Measurements from ENCODE around the gene CDC73. TPM values are rescaled to one million over a fixed set of nuclear protein-coding genes. Genes with fewer than 3 reads are reported as not detected.
"Not testable (repeated sequence)": the region's sequence is repeated elsewhere in the genome, so short reads cannot be mapped to it uniquely, and the experiment has no call there.

Gene CDC73
- total RNA-seq, 2 experiments from 2014 or later: 47.9 to 49.3 TPM

GRCh38 chr1:193115629-193116227, 6.1 kb upstream of the CDC73 start:
- Mint-ChIP-seq H3K27me3 (no peaks in the 10 kb centered on the region), H3K36me3 (no peaks in the 10 kb centered on the region), H3K4me1 (ENCODE audit: low read depth) (peaks cover 10% of the 10 kb centered on the region), H3K27ac (no peak overlapping the region), H3K9me3 (no peaks in the 10 kb centered on the region), H3K4me3 (no peak overlapping the region)
- ChIA-PET CTCF (no interaction called here), POLR2A (no interaction called here)
- intact Hi-C loops (cut with micrococcal nuclease): no loop called here
- DNase-seq: no peak

GRCh38 chr1:193117167-193117566, 4.7 kb upstream of the CDC73 start:
- DNase-seq; H3K4me3 Mint-ChIP-seq; H3K9me3 Mint-ChIP-seq; H3K36me3 Mint-ChIP-seq; H3K27ac Mint-ChIP-seq; H3K27me3 Mint-ChIP-seq; intact Hi-C loops (cut with micrococcal nuclease); CTCF ChIA-PET: not testable (repeated sequence)
- H3K4me1 Mint-ChIP-seq (ENCODE audit: low read depth): peaks cover 13% of the 10 kb centered on the region
- POLR2A ChIA-PET: interaction anchor here (3.3 kb wide), 1 partner anchor 59 kb away, joined by 9 read pairs; the partner anchor contains the start of gene UCHL5

GRCh38 chr1:193118194-193118593, 3.6 kb upstream of the CDC73 start:
- no peak overlapping the region for H3K27ac Mint-ChIP-seq
- intact Hi-C loops (cut with micrococcal nuclease): no loop called here
- no peaks in the 10 kb centered on the region for H3K9me3 Mint-ChIP-seq
- H3K27me3 Mint-ChIP-seq: no peaks in the 10 kb centered on the region
- no peak for DNase-seq
- peaks cover 19% of the 10 kb centered on the region for H3K4me1 Mint-ChIP-seq (ENCODE audit: low read depth)
- CTCF ChIA-PET: interaction anchor here (1.4 kb wide), 1 partner anchor 19 kb away, joined by 3 read pairs; no protein-coding TSS in a partner anchor
- POLR2A ChIA-PET: interaction anchor here (3.3 kb wide), 1 partner anchor 60 kb away, joined by 9 read pairs; the partner anchor contains the start of gene UCHL5
- H3K36me3 Mint-ChIP-seq: no peaks in the 10 kb centered on the region
- no peak overlapping the region for H3K4me3 Mint-ChIP-seq

- POLR2A ChIA-PET: interaction anchor here (1.5 to 3.3 kb wide), 2 partner anchors 9 to 60 kb away, joined by 3 to 9 read pairs; partner anchors contain the start of gene UCHL5
- H3K4me1 Mint-ChIP-seq (ENCODE audit: low read depth): peaks cover 26% of the 10 kb centered on the region
- intact Hi-C loops (cut with micrococcal nuclease): no loop called here
- peaks cover 3% of the 10 kb centered on the region for H3K36me3 Mint-ChIP-seq
- no peaks in the 10 kb centered on the region for H3K27me3 Mint-ChIP-seq
- no peak overlapping the region for H3K4me3 Mint-ChIP-seq
- CTCF ChIA-PET: interaction anchor here (1.4 kb wide), 1 partner anchor 18 kb away, joined by 3 read pairs; no protein-coding TSS in a partner anchor
- no peak for DNase-seq
- H3K9me3 Mint-ChIP-seq: no peaks in the 10 kb centered on the region
- H3K27ac Mint-ChIP-seq: no peak overlapping the region
These were observed 2.8 kb upstream of the CDC73 start for GRCh38 chr1:193118803-193119730.

GRCh38 chr1:193120604-193121166, 1.1 kb upstream of the CDC73 start:
- CTCF ChIA-PET: interaction anchor here (1.1 to 3.1 kb wide), 2 partner anchors 13 to 63 kb away, joined by 3 to 25 read pairs; partner anchors contain the start of genes RO60 and UCHL5
- POLR2A ChIA-PET: interaction anchor here (1.5 kb wide), 1 partner anchor 10 kb away, joined by 3 read pairs; no protein-coding TSS in a partner anchor
- H3K9me3 Mint-ChIP-seq: no peaks in the 10 kb centered on the region
- intact Hi-C loops (cut with micrococcal nuclease): loop anchor here (5.0 kb wide), 6 partner anchors 138 to 643 kb away; partner anchors contain the start of gene RGS1
- H3K4me3 Mint-ChIP-seq: peak overlapping the region; percentile 85
- peaks cover 38% of the 10 kb centered on the region for H3K4me1 Mint-ChIP-seq (ENCODE audit: low read depth)
- H3K27me3 Mint-ChIP-seq: no peaks in the 10 kb centered on the region
- DNase-seq: no peak
- peak overlapping the region; percentile 65 for H3K27ac Mint-ChIP-seq
- peaks cover 5% of the 10 kb centered on the region for H3K36me3 Mint-ChIP-seq

- CTCF ChIA-PET: interaction anchor here (0.8 to 3.1 kb wide), 4 partner anchors 19 to 317 kb away, joined by 3 to 25 read pairs (median 6); partner anchors contain the start of genes GLRX2, RO60 and UCHL5
- Mint-ChIP-seq H3K36me3 (peaks cover 14% of the 10 kb centered on the region), H3K9me3 (no peaks in the 10 kb centered on the region), H3K27ac (peak overlapping the region; percentile 32), H3K4me1 (ENCODE audit: low read depth) (peaks cover 50% of the 10 kb centered on the region), H3K4me3 (peak overlapping the region; percentile 85), H3K27me3 (no peaks in the 10 kb centered on the region)
- POLR2A ChIA-PET: interaction anchor here (1.0 to 3.1 kb wide), 2 partner anchors 19 to 65 kb away, joined by 3 to 25 read pairs; partner anchors contain the start of genes RO60 and UCHL5
- intact Hi-C loops (cut with micrococcal nuclease): loop anchor here (2.0 to 5.0 kb wide), 7 partner anchors 141 to 1171 kb away; partner anchors contain the start of gene RGS1
- DNase-seq: no peak
These were observed 1.9 kb downstream of the CDC73 start for GRCh38 chr1:193123751-193124150.

- Mint-ChIP-seq H3K9me3 (no peaks in the 10 kb centered on the region), H3K27me3 (no peaks in the 10 kb centered on the region), H3K4me3 (no peak overlapping the region), H3K36me3 (peaks cover 18% of the 10 kb centered on the region), H3K4me1 (ENCODE audit: low read depth) (peaks cover 47% of the 10 kb centered on the region), H3K27ac (no peak overlapping the region)
- POLR2A ChIA-PET: no interaction called here
- CTCF ChIA-PET: no interaction called here
- no peak for DNase-seq
- intact Hi-C loops (cut with micrococcal nuclease): no loop called here
These were observed 3.5 kb downstream of the CDC73 start for GRCh38 chr1:193125369-193125768.

- H3K27me3 Mint-ChIP-seq: no peaks in the 10 kb centered on the region
- CTCF ChIA-PET: interaction anchor here (0.6 kb wide), 1 partner anchor 20 kb away, joined by 3 read pairs; no protein-coding TSS in a partner anchor
- H3K9me3 Mint-ChIP-seq: no peaks in the 10 kb centered on the region
- H3K4me1 Mint-ChIP-seq (ENCODE audit: low read depth): peaks cover 37% of the 10 kb centered on the region
- H3K4me3 Mint-ChIP-seq: no peak overlapping the region
- POLR2A ChIA-PET: no interaction called here
- intact Hi-C loops (cut with micrococcal nuclease): no loop called here
- DNase-seq: no peak
- peaks cover 34% of the 10 kb centered on the region for H3K36me3 Mint-ChIP-seq
- H3K27ac Mint-ChIP-seq: peak overlapping the region; percentile 2
These were observed 9.5 kb downstream of the CDC73 start for GRCh38 chr1:193131266-193131860.

- intact Hi-C loops (cut with micrococcal nuclease): no loop called here
- peaks cover 34% of the 10 kb centered on the region for H3K36me3 Mint-ChIP-seq
These were observed 18.4 kb downstream of the CDC73 start for GRCh38 chr1:193140254-193140653.

GRCh38 chr1:193141804-193142203, 20.0 kb downstream of the CDC73 start:
- DNase-seq: no peak
- H3K4me3 Mint-ChIP-seq: no peak overlapping the region
- CTCF ChIA-PET: interaction anchor here (0.7 to 1.3 kb wide), 4 partner anchors 12 to 1318 kb away, joined by 3 read pairs; partner anchors contain the start of gene B3GALT2
- peak overlapping the region; percentile 35 for H3K27ac Mint-ChIP-seq
- H3K27me3 Mint-ChIP-seq: no peaks in the 10 kb centered on the region
- H3K4me1 Mint-ChIP-seq (ENCODE audit: low read depth): peaks cover 23% of the 10 kb centered on the region
- no peaks in the 10 kb centered on the region for H3K9me3 Mint-ChIP-seq
- intact Hi-C loops (cut with micrococcal nuclease): no loop called here
- peaks cover 34% of the 10 kb centered on the region for H3K36me3 Mint-ChIP-seq
- POLR2A ChIA-PET: no interaction called here

More at GRCh38 chr1:193140254-193140653, 18.4 kb downstream of the CDC73 start:
- ChIA-PET CTCF (no interaction called here), POLR2A (no interaction called here)
- Mint-ChIP-seq H3K4me3 (no peak overlapping the region), H3K9me3 (no peaks in the 10 kb centered on the region), H3K4me1 (ENCODE audit: low read depth) (peaks cover 23% of the 10 kb centered on the region), H3K27ac (no peak overlapping the region), H3K27me3 (no peaks in the 10 kb centered on the region)
- DNase-seq: no peak

- H3K27ac Mint-ChIP-seq: no peak overlapping the region
These were observed 20.6 kb downstream of the CDC73 start for GRCh38 chr1:193142409-193142808.

More at GRCh38 chr1:193142409-193142808, 20.6 kb downstream of the CDC73 start:
- no peaks in the 10 kb centered on the region for H3K27me3 Mint-ChIP-seq
- no peak for DNase-seq
- no peak overlapping the region for H3K4me3 Mint-ChIP-seq
- no peaks in the 10 kb centered on the region for H3K9me3 Mint-ChIP-seq
- intact Hi-C loops (cut with micrococcal nuclease): no loop called here
- H3K36me3 Mint-ChIP-seq: peaks cover 34% of the 10 kb centered on the region
- peaks cover 23% of the 10 kb centered on the region for H3K4me1 Mint-ChIP-seq (ENCODE audit: low read depth)
- ChIA-PET CTCF (interaction anchor here (0.7 to 1.3 kb wide), 5 partner anchors 12 to 1318 kb away, joined by 3 to 4 read pairs (median 3); partner anchors contain the start of gene B3GALT2), POLR2A (no interaction called here)
